Measurements from ENCODE around the gene TRIM65.

GRCh38 chr17:75945211-75945610 is 48.5 kb upstream of the TRIM65 start:
- TF ChIP-seq CTCF (IDR thresholded peaks at IDR 0.05) (no peak), POLR2A (IDR thresholded peaks at IDR 0.05) (no peak)
